ENCODE data around the gene TNK2.
"Not testable (repeated sequence)": the region's sequence is repeated elsewhere in the genome, so short reads cannot be mapped to it uniquely, and the experiment has no call there.

TNK2 gene

GRCh38 chr3:195907934-195908693, at the start of gene TNK2:
TSS of gene TNK2 (minus strand) at chr3:195908551. CDS start at chr3:195888588, 19,963 bp downstream.
- DNase-seq: no peak

DNA sequence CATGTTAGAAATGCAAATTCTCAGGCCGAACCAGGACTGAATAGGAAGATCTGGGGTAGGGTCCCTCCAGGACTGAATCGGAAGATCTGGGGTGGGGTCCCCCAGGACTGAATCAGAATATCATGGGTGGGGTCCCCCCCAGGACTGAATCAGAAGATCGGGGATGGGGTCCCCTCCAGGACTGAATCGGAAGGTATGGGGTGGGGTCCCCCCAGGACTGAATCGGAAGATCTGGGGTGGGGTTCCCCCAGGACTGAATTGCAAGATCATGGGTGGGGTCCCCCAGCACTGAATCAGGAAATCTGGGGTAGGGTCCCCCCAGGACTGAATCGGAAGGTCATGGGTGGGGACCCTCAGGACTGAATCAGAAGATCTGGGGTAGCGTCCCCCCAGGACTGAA, 48.2 kb upstream of the TNK2 start:
- no peak for DNase-seq

DNA sequence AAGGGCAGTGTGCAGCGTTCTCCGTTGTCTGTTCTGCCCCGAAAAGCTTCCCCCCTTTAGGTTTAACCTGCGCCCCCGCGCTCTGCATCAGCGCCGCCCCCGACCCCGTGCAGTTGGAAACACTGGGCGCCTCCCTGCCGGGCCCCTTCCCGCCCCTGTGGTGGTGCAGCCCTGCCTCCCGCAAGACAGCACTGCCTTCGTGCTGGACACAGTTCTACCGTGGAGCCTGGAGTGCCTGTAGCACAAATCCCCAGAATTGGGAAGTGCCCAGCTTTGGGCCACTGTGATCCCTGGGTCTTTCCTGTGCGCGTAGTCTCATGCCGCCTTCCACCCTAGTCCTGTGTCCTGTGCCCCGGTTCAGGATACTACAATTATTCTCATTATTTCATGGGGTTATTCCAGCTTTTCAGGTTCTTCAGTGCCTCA, 47.1 kb upstream of the TNK2 start:
- not testable (repeated sequence) for DNase-seq

DNA sequence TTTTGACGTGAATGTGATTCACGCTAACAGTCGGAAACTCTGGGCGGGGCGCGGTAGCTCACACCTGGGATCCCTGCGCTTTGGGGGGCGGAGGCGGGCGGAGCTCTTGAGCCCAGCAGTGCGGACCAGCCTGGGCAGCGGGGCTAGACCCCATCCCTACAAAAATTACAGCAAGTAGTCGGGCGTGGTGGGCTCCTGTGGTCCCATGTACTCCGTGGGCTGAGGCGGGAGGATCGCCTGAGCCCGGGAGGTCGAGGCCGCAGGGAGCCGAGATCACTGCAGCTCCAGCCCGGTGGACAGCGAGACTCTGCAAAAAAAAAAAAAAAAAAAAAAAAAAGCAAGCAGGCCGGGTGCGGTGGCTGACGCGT, 46.4 kb upstream of the TNK2 start:
- not testable (repeated sequence) for DNase-seq

GRCh38 chr3:195954052-195954751, 45.9 kb upstream of the TNK2 start:
- DNase-seq: peak; percentile 63

DNA sequence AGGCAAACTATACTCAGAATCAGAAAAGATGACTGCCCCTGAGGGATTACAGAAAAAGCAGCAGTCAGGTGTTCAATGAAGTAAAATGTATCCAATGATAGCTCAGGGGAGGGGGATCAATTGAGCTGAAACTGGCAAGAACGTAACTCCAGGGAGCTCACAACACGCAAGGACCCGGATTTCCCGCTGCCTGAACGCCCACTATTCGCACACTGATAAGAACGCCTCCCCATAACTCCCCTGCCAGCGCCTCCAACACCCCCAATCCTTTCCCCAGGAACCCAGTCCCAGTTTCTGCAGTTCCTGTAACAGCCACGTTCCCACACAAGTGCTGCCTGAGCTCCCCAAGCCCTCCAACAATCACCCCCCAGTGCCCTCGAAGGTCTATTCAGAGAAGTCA, 44.2 kb upstream of the TNK2 start:
- not testable (repeated sequence) for DNase-seq

- not testable (repeated sequence) for DNase-seq
Measured at GRCh38 chr3:195951443-195952177, 43.3 kb upstream of the TNK2 start.

DNA sequence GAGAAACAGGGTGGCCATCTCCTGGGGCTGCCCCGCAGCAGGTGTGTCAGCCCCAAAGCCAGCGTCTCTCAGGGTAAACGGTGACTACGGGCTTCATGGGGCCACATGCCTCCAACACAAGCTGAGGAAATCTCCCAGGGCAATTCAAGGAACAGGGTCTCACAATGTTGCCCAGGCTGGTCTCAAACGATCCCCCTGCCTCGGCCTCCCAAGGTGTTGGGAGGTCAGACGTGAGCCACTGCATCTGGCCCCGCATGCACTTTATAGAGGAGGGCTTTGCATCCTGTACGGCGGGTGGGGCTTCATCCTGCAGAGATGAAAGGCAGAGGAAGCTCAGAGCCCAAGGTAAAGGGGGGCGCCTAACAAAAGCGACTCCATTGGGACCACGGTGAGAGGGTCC, 42.4 kb upstream of the TNK2 start:
- DNase-seq: not testable (repeated sequence)

DNA sequence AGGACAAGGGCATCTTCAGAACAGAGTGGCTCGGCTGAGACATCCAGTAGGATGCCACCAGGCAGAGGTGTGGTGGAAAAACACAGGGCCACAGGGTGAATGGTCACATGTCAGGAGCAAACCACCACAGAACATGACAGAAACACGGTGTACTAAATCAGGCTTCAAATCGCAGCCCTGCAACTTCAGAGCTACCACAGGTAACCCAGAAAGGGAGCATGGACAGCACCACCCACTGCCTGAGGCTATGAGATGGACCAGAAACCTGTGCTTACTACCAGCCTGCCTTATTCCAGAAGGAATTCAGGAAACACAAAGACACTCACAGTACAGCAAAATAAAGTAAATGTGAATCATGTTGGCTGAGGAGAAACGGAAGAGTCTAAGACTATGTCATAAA, 41.8 kb upstream of the TNK2 start:
- DNase-seq: not testable (repeated sequence)

DNA sequence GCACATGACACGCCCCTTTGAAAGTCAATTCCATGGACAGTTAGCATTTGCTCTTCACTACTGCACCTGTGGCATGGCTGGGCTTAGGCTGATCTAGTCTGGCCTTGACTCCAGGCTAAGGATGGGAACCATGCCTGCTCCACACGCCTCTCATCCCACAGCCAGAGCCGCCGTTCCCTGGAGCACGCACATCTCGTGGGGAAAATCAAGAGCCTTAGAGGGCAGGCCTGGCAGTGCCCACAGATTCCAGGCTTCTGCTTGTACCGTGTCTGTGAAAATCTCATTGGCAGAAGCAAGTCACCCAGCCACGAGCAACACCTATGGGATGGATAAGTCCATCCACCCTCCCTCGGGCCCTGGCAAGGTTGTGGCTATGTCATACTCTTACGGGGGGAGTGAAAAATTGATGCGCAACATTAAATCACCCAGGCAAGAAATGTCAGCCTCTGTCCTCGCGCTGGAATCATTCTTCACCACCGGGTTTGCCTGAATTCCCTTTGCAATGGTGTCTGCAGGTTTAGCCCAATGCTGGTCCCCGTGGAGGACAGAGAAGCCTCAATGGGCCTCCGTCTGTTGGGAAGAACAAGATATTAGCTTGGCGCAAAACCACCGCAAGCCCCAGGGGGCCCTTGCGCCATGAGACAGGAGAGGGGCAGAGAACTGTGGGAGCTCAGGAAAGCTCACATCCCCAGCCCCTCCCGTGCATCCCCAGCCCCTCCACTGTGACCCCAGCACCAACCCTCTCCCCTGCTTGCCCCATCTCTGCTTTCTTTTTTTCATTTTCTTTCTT, 38.8 kb upstream of the TNK2 start:
- DNase-seq: not testable (repeated sequence)

GRCh38 chr3:195941265-195941815, 33.0 kb upstream of the TNK2 start:
- not testable (repeated sequence) for DNase-seq

DNA sequence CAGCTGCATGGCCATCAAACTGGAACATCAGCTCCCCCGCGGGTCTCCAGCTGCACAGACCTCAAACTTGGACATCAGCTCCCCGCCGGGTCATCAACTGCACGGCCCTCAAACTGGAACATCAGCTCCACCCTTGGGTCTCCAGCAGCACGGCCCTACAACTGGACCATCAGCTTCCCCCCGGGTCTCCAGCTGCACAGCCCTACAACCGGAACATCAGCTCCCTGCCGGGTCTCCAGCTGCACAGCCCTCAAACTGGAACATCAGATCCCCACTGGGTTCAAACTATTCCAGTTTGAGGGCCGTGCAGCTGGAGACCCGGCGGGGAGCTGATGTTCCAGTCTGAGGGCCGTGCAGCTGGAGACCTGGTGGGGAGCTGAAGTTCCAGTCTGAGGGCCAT, 32.5 kb upstream of the TNK2 start:
- DNase-seq: not testable (repeated sequence)

DNA sequence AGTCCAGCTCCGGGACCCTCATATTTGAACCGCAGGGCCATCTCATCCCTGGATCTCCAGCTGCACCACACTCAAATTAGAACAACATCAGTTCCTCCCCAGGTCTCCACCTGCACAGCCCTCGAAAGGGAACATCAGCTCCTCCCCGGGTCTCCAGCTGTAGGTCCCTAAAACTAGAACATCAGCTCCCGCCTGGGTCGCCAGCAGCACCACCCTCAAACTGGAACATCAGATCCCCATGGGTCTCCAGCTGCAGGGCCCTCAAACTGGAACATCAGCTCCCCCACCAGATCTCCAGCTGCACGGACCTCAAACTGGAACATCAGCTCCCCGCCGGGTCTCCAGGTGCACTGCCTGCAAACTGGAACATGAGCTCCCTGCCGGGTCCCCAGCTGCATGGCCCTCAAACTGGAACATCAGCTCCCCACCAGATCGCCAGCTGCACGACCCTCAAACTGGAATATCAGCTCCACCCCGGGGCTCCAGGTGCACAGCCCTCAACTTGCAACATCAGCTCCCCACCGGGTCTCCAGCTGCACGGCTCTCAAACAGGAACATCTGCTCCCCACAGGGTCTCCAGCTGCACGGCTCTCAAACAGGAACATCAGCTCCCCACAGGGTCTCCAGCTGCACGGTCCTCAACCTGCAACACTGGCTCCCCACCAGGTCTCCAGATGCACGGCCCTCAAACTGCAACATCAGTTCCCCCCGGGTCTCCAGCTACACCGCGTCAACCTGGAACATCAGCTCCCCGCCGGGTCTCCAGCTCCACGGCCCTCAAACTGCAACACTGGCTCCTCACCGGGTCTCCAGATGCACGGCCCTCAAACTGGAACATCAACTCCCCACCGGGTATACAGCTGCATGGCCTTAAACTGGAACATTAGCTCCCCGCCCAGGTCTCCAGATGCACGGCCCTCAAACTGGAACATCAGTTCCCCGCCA, 31.4 kb upstream of the TNK2 start:
- DNase-seq: not testable (repeated sequence)

- not testable (repeated sequence) for DNase-seq
Measured at GRCh38 chr3:195933044-195933430, 24.7 kb upstream of the TNK2 start.

GRCh38 chr3:195932418-195933043, 24.2 kb upstream of the TNK2 start:
- DNase-seq: no peak

DNA sequence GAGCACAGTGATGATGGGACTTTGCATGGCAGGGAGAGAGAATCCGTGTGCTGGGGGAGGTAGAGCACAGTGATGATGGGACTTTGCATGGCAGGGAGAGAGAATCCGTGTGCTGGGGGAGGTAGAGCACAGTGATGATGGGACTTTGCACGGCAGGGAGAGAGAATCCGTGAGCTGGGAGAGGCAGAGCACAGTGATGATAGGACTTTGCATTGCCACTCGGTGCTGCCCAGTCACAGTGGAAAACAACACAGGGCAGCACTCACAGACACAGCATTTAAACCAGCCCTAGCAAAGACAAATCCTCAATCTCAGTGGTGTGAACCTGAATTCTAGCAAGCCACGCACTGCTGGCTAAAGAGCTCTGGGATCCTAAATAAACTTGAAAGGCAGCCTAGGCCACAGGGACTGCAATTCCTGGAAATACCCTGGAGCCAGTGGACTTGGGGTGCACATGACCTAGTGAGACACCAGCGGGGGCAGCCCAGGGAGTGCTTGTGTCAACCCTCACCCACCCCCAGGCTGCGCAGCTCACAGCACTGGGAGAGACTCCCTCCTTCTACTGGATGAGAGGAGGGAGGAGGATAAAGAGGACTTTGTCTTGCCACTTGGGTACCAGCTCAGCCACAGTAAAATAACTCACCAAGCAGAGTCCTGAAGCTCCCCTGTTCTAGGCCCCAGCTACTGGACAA, 23.4 kb upstream of the TNK2 start:
- no peak for DNase-seq

DNA sequence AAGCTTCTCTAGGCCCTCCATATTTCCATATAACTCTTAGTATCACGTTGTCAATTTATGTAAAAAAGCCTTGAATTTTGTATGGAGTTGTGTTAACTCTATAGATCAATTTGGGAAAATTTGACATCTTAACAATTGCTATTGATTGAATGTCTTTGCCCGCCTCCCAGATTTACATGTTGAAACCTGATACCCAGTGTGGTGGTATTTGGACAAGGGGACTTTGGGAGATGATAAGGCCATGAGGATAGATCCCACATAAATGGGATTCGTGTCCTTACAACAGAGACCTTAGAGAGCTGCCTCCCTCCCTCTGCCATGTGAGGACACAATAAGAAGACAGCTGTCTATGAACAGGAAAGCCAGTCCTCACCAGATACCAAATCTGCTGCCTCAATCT, 21.1 kb upstream of the TNK2 start:
- no peak for DNase-seq

- no peak for DNase-seq
Measured at GRCh38 chr3:195921334-195921791, 13.0 kb upstream of the TNK2 start.

- DNase-seq: no peak
Measured at GRCh38 chr3:195918176-195918575, 9.8 kb upstream of the TNK2 start.

GRCh38 chr3:195916991-195917390, 8.6 kb upstream of the TNK2 start:
- no peak for DNase-seq
